NCI-H82 (cell line): ENCODE data around the gene CDH15.
A peak's percentile ranks its signal among the peaks of the same experiment; 100 is the strongest.
"Not testable (repeated sequence)": the region's sequence is repeated elsewhere in the genome, so short reads cannot be mapped to it uniquely, and the experiment has no call there.

Experiments
- DNase-seq: peaks from one replicate; lab custom pipeline; 2025; lab: John Stamatoyannopoulos, UW

The CDH15 gene

DNA sequence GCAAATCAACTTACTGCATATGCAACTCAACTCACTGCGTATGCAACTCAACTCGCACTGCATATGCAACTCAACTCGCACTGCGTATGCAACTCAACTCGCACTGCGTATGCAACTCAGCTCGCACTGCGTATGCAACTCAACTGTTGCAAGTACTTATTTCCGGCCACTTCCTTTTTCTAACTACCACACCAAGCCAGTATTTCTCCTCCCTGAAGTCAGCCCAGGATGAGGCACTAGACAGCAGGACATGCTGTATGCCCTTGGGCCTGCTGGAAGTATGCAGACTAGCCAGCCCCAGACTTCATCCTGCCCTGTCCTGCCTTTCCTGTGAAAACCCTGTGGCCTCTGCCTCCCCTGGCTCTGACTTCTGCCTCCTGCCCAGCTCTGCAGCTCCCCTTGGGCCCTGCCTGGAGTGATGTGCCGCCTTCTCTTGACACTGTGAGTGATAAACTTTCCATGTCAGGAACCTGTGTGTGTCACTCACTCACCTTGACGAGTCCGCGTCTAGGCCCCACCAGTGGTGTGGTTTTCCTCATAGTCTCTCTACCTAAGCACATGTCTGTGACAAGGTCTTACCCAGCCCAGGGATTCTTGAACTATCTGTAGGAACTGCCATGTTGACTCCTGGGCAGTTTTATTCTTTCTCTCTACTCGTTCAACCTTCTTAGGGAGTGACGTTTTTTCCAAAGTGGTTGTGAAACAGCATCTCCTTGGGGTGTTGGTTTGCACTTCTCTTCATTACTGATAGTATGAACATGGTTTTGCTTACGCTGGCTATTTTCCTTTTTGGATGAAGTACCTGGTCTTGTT is 62.3 kb downstream of the CDH15 start:
- no peak for DNase-seq

DNA sequence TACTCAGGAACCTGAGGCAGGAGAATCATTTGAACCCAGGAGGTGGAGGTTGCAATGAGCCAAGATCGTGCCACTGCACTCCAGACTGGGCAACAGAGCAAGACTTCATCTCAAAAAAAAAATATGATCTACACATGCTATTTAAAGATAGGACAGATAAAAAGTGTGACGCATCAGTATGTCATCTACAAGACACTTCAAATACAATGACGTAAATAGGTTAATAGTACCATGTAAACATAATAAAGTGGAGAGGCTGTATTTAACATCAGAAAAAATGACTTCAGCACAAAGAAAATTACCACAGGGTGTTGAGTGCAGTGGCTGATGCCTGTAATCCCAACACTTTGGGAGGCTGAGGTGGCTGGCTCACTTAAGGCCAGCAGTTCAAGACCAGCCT is 66.2 kb downstream of the CDH15 start:
- DNase-seq = no peak

DNA sequence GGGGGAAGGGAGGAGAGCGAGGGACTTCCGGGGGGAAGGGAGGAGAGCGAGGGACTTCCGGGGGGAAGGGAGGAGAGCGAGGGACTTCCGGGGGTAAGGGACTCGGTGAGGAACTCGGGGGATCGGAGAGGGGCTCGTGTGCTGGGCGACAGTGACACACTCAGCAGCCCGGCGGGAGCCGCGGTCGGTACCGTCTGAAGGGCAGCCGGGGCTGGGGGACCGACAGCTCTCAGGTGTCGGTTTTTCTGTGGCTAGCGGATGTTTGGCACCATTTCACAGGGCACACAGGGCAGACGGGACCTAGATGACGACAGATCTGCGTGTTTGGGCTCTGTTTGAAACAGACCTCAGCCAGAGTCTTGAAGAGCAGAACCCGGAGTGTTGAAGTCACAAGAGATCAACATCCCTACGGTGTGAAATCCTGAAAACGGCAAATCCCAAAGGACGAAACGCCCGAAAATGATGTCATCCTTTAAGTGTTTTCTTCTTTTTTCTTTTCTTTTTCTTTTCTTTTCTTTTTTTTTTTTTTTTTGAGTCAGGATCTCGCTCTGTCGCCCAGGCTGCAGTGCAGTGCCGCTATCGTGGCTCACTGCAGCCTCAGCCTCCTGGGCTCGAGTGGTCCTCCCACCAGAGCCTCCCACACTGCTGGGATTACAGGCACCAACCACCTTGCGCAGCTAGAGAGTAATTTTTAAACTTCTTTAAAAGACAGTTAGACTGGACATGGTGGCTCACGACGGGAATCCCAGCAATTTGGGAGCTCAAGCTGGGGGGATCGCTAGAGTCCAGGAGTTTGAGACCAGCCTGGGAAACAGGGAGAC is 69.8 kb downstream of the CDH15 start:
- DNase-seq = peak; percentile 86

DNA sequence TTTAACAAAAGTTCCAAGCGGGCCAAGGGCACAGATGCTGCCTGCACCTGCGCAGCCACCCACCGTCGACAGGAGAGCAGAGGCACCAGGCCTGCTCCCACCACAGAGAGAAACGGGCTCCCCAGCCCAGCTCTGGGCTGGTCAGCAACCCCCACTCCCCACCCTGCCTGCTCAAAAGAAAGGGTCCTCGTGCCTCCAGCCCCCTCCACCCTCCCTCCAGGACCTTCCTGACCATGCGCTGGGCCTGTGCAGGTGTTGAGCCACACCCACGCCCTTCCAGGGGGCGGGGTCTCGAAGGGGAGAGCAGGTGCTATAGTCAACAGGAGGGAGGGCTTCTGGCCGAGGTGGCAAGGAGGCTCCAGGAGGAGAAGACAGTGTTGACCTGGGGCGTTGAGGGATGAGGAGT is 71.2 kb downstream of the CDH15 start:
- DNase-seq = no peak

DNA sequence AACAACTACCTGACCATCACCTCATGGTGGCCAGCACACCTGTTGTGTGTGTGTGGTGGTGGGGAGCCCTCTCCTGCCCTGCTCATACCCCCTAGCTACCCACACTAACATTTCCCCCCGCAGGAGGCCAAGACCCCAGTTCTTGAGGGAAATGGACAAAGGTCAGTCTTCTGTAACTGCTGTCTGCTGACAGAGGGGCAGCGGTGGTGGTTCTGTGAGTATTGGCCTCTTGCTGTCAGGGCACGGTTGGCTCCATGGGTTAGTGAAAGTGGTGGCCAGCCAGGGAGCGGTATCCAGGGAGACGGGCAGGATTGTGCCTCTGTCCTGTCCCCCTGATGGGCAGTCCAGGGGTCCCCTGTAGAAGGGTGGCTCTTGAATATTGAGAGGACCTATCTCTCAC is 72.1 kb downstream of the CDH15 start:
- no peak for DNase-seq

DNA sequence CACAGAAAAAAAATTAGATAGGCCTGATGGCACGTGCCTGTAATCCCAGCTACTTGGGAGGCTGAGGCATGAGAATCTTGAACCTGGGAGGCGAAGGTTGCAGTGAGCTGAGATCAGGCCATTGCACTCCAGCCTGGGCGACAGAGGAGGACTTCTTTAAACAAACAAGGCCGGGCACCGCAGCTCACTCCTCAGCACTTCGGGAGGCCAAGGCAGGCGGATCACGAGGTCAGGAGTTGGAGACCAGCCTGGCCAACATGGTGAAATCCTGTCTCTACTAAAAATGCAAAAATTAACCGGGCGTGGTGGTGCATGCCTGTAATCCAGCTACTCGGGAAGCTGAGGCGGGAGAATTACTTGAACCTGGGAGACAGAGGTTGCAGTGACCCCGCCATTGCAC is 72.7 kb downstream of the CDH15 start:
- not testable (repeated sequence) for DNase-seq

DNA sequence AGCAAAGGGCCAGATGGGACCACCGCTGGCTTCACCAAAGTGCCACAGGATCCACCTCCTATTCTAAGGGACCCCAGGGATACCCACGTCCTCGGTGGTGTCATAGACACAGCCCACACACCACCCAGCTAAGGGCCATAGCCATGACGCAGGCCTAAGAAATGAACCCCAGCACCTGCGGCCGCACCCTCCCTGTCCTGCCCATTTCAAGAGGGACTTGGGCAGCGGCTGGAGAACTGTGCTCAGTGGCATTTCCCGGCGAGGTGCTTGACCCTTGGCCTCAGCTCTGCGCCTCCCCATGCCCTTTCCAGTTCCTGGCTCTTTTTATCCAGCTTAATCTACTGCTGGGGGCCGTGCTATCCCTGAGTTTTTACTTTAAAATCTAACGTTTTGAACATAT is 73.2 kb downstream of the CDH15 start:
- peak; percentile 46 for DNase-seq
